Placental epithelial cell (primary cell): ENCODE results near the gene PHF5A. TPM values are rescaled to one million over a fixed set of nuclear protein-coding genes. Genes with fewer than 3 reads are reported as not detected.

Source experiments
- total RNA-seq: library from RNA; depleted of rRNA; stranded (reverse); fragments of >200 nt; gene quantifications from 2 replicates; pipeline ENCODE4 v1.2.3, GENCODE V29; 2012

The PHF5A gene, protein sequence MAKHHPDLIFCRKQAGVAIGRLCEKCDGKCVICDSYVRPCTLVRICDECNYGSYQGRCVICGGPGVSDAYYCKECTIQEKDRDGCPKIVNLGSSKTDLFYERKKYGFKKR
- total RNA-seq, result 35.4 and 38.9 TPM in 2 replicates

GRCh38 chr22:41468381-41469217 lies at the start of gene PHF5A, which contains the start of gene ACO2:
TSS of gene PHF5A (minus strand) at chr22:41468692. CDS start at chr22:41468653, 39 bp downstream.
TSS of gene ACO2 (plus strand) at chr22:41469117. CDS start at chr22:41469147, 30 bp downstream.

GRCh38 chr22:41446639-41447434 lies 21.7 kb downstream of the PHF5A start, which contains the start of gene TOB2:
TSS of gene TOB2 (minus strand) at chr22:41446801. CDS start at chr22:41437345, 9,456 bp downstream.

Other genes starting within 250 kb of the PHF5A start
- 1.2 and 2.8 TPM in 2 replicates for gene CHADL, start 227.8 kb downstream of the PHF5A start, total RNA-seq
- gene RANGAP1, start 182.5 kb downstream of the PHF5A start, total RNA-seq, result 16.5 and 40.6 TPM in 2 replicates
- gene ZC3H7B, start 167.2 kb downstream of the PHF5A start, total RNA-seq, result 33.8 and 42.5 TPM in 2 replicates
- 13.3 and 16.4 TPM in 2 replicates for gene TEF, start 86.8 kb downstream of the PHF5A start, total RNA-seq
- gene TOB2, start 21.9 kb downstream of the PHF5A start, total RNA-seq, result 29.8 and 35.4 TPM in 2 replicates
- 51.0 and 78.7 TPM in 2 replicates for gene ACO2, start 425 bp upstream of the PHF5A start, total RNA-seq
- 20.4 and 21.3 TPM in 2 replicates for gene POLR3H, start 75.8 kb upstream of the PHF5A start, total RNA-seq
- 2.0 and 2.6 TPM in 2 replicates for gene CSDC2, start 92.3 kb upstream of the PHF5A start, total RNA-seq
- gene PMM1, start 121.1 kb upstream of the PHF5A start, total RNA-seq, result 14.2 and 22.4 TPM in 2 replicates
- gene DESI1, start 152.4 kb upstream of the PHF5A start, total RNA-seq, result 10.2 and 17.5 TPM in 2 replicates
- gene XRCC6, start 152.6 kb upstream of the PHF5A start, total RNA-seq, result 210 and 324 TPM in 2 replicates
- 68.7 and 69.5 TPM in 2 replicates for gene SNU13, start 220.2 kb upstream of the PHF5A start, total RNA-seq
- gene MEI1, start 230.8 kb upstream of the PHF5A start, total RNA-seq, result 0.39 TPM in 1 of 2 replicates, not detected in the other